Mesodermal cell (in vitro differentiated cells): ENCODE measurements around the gene DTWD1.
"Not testable (repeated sequence)": the region's sequence is repeated elsewhere in the genome, so short reads cannot be mapped to it uniquely, and the experiment has no call there.

Source experiments
- H3K27ac ChIP-seq: 2 replicates; pipeline ENCODE4 v1.7.0; 2013; ENCODE audit warnings: mild to moderate bottlenecking, low read depth, low read length, moderate library complexity; ENCODE audit not compliant: severe bottlenecking
- H3K36me3 ChIP-seq: 2 replicates; pipeline ENCODE4 v1.7.1; 2013; ENCODE audit warnings: mild to moderate bottlenecking, low read length, moderate library complexity; ENCODE audit not compliant: control insufficient read depth, insufficient read depth
- H3K4me1 ChIP-seq: one replicate; pipeline ENCODE4 v1.7.1; 2013; ENCODE audit warnings: mild to moderate bottlenecking, low read length; ENCODE audit not compliant: insufficient read depth, control insufficient read depth, poor library complexity, severe bottlenecking
- H3K4me3 ChIP-seq: 2 replicates; pipeline ENCODE4 v1.7.0; 2013; ENCODE audit warnings: low read length, control low read depth, mild to moderate bottlenecking; ENCODE audit not compliant: insufficient read depth, poor library complexity, severe bottlenecking; ENCODE audit errors: extremely low read depth
- H3K9me3 ChIP-seq: 2 replicates; pipeline ENCODE4 v1.7.1; 2013; ENCODE audit warnings: mild to moderate bottlenecking, low read length, moderate library complexity; ENCODE audit not compliant: control insufficient read depth
- WGBS, 2 experiments: methylation state at CpG; one replicate each; pipeline ENCODE4 v1.1.5; 2013; ENCODE audit warnings: missing lambda C conversion rate in 2 of 2; ENCODE audit not compliant: insufficient coverage in 2 of 2; 5-methylcytosine and 5-hydroxymethylcytosine counted together

Gene DTWD1

DNA sequence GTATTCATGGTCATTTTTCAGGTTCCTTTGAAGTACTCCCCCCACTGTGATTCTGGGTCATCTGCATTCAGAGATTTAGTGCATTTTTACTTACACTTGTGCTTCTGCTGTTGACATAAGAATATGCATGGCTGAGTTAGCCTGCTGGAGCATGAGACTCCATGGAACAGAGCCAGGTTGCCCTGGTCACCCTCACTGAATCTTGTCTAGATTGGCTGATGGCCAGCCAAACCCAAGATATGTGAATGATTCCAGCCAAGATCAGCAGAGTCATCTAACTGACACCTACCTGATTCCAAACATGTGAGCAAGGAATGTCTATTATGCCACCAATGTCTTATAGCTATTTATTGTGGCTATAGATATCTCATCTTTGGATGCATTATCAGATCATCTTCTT, 25.1 kb downstream of the DTWD1 start:
- Histone ChIP-seq H3K27ac (no peak overlapping the region), H3K4me1 (no peaks in the 10 kb centered on the region), H3K4me3 (no peak overlapping the region), H3K9me3 (peaks cover 4% of the 10 kb centered on the region), H3K36me3 (peaks cover 7% of the 10 kb centered on the region)

DNA sequence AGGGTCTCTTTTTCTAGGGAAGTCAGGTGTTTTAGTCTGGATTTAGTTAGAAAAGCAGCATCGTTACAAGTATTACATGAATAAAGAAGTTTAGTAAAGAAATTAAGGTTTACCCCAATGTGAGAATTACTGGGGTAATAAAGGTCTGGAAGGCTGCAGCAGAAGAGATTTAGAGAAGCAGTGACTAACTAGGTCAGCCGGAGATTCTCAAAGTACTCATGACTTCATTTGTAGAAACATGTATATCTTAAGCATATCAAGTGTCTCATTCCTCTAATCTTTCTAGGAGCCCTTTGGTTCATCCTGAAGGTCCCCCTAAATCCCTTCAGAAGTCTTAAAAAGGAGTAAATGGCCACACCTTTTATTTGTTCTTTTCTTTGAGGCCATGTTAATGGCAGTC, 26.0 kb downstream of the DTWD1 start:
- WGBS, 2 experiments: 100% methylated on average over 1 of the region's 2 CpGs
- Histone ChIP-seq H3K9me3 (peaks cover 4% of the 10 kb centered on the region), H3K4me3 (no peak overlapping the region), H3K4me1 (no peaks in the 10 kb centered on the region), H3K27ac (no peak overlapping the region), H3K36me3 (peaks cover 7% of the 10 kb centered on the region)

DNA sequence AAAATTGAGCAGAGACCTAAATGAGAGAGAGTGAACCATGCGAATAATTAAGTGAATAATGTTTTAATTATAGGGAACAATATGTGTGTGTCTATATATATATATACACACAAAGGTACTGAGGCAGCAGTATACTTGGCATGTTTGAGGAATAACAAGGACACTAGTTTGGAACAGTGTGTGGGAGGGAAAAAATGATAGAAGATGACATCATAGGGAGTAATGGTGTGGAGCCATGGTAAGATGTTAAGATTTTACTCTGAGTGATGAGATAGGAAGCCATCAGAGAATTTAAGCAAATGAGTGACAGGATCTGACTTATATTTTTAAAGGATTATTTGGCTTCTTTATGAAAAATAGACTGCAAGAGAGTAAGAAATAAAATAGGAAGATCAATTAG, 29.1 kb downstream of the DTWD1 start:
- no peak overlapping the region for H3K4me3 ChIP-seq
- no peaks in the 10 kb centered on the region for H3K4me1 ChIP-seq
- no CpG with 5 or more reads among the region's 1 CpG for WGBS, 2 experiments
- peaks cover 3% of the 10 kb centered on the region for H3K36me3 ChIP-seq
- no peak overlapping the region for H3K27ac ChIP-seq
- peaks cover 26% of the 10 kb centered on the region for H3K9me3 ChIP-seq

DNA sequence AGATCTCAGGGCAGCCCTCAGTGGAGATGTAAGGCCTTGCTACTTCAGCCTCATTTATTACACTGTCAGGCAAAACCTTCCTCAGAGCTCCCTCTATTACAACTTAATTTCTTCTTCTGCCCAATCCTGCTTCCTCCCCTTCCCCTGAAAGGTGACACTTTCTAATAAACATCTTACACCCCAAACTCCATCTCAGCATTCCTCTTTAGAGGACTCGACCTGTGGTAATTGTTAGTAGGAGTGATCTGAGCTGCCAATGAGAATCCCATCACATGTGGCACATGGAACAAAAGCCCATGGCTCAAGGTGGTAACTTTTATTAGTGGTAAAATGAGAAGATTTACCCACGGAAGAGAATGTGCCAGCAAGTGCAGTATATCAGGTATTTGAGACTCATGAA, 29.8 kb downstream of the DTWD1 start:
- 80 to 93% methylated on average over 1 of the region's 2 CpGs for WGBS, 2 experiments
- Histone ChIP-seq H3K4me3 (no peak overlapping the region), H3K4me1 (no peaks in the 10 kb centered on the region), H3K9me3 (peaks cover 26% of the 10 kb centered on the region), H3K27ac (no peak overlapping the region), H3K36me3 (peaks cover 3% of the 10 kb centered on the region)

DNA sequence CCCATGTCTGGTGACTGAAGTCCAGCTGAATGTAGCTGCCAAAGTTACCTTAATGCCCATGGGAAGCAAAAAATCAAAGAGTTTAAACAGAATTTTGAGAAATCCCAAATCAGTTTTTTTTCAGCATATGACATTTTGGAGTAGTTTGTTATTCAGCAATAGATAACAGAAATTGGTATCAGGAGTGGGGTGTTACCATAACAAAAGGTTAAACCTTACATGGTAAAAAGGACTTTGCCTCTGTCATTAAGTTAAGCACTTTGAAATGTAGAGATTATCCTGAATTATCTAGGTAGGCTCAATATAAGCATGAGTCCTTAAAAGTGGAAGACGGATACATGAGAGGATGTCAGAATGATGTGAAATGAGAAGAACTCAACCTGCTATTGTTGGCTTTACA, 32.1 kb downstream of the DTWD1 start:
- Histone ChIP-seq H3K9me3 (peaks cover 26% of the 10 kb centered on the region), H3K36me3 (no peaks in the 10 kb centered on the region), H3K27ac (no peak overlapping the region), H3K4me3 (no peak overlapping the region), H3K4me1 (no peaks in the 10 kb centered on the region)
- 95 to 100% methylated on average over 1 of the region's 1 CpG for WGBS, 2 experiments

DNA sequence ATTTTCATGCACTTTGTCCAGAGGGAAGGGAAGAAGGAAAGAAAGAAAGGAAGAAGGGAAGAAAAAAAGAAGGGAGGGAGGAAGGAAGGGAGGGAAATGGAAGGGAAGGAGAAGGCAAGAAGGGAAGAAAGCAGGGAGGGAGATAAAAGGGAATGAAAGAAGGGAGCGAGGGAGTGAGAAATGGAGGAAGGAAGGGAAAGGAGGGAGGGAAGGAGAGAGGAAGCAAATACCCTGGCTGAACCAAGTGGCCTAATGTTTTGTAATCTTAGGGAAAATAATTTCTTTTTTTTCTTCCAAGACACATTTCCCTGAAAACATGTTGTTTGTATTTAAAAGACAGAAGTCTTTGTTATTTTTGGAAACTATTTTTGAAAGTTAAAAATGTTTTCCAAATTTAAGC, 35.9 kb downstream of the DTWD1 start:
- Histone ChIP-seq H3K4me1 (no peaks in the 10 kb centered on the region), H3K9me3 (peaks cover 22% of the 10 kb centered on the region), H3K36me3 (no peaks in the 10 kb centered on the region), H3K4me3 (no peak overlapping the region), H3K27ac (no peak overlapping the region)
- WGBS, 2 experiments: 91 to 94% methylated on average over 1 of the region's 1 CpG

DNA sequence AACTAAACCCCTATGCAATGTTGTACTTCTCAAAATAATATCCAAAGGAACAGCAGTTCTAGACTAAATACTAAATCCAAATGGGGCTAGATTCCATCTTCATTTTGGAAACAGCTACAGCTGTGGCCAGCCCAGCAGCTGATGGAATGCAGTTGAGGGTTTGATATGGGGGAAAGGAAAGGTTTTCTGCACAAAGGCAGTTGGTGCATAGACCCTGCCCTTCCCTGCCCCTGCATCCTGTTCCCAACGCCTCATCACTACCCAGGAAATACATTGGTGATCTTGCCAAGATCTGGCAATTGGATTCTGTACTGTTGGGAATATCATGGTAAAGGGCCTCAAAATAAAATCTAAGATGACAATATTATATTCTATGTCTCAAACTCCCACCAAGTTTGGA, 43.9 kb downstream of the DTWD1 start:
- H3K4me1 ChIP-seq: no peaks in the 10 kb centered on the region
- no CpG with 5 or more reads among the region's 1 CpG for WGBS, 2 experiments
- no peaks in the 10 kb centered on the region for H3K9me3 ChIP-seq
- H3K4me3 ChIP-seq: no peak overlapping the region
- H3K27ac ChIP-seq: no peak overlapping the region
- H3K36me3 ChIP-seq: no peaks in the 10 kb centered on the region

DNA sequence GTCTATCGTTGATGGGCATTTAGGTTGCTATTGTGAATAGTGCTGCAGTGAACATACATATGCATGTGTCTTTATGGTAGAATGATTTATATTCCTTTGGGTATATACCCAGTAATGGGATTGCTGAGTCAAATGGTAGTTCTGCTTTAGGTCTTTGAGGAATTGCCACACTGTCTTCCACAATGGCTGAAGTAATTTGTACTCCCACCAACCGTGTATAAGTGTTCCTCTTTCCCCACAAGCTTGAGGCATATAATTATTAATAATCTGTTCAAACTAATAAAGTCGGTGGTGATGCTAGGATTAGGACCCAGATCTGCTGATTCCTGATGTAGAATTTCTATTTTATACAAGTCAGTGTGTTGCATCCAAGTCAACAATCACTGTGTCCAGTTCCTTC, 45.6 kb downstream of the DTWD1 start:
- H3K4me1 ChIP-seq, H3K4me3 ChIP-seq, H3K27ac ChIP-seq, H3K36me3 ChIP-seq, H3K9me3 ChIP-seq: not testable (repeated sequence)
- WGBS, 2 experiments: 86 to 100% methylated on average over 1 of the region's 3 CpGs

DNA sequence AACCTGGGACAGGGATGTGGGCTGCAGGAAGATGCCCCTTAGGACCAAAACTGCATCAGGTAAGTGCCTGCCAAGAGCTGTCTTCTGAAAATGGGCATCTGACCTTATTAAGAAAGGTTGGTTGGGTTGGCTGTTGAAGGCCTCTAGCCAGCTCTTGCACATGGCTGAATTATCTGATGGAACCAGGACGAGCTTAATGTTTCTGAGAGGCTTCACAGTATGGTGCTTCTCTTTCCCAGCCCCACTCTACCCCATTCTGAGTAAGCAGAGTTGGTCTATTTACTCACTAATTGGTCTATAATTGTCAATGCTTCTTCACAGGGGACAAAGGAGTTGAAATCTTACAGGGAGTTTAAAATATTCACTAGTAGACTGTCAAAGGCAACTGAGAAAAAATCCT, 48.4 kb downstream of the DTWD1 start:
- 29% methylated on average over 1 of the region's 1 CpG; no CpG with 5 or more reads in 1 of the 2 experiments for WGBS, 2 experiments
- H3K27ac ChIP-seq: no peak overlapping the region
- H3K4me1 ChIP-seq: peaks cover under 1% of the 10 kb centered on the region
- H3K9me3 ChIP-seq: no peaks in the 10 kb centered on the region
- H3K36me3 ChIP-seq: no peaks in the 10 kb centered on the region
- H3K4me3 ChIP-seq: no peak overlapping the region

DNA sequence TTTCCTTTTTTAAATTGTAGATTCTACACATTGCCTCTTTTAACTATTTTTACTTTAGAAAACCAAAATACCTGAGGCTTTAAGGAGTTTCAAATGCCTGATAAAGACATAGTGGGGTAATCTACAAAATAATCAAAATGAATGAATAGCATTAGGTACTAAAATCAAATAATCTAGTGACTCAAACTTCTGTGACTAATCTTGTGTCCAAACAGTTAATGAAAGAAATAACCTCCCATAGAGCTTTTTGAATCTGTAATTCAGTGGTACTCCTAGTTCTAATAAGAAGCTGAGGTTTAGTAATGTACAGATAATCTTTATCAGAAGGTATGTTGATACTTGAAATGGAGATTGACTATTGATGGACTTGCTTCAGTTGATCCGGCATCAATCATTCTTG, 53.0 kb downstream of the DTWD1 start:
- Histone ChIP-seq H3K4me3 (no peak overlapping the region), H3K27ac (no peak overlapping the region), H3K36me3 (no peaks in the 10 kb centered on the region), H3K4me1 (peaks cover 11% of the 10 kb centered on the region), H3K9me3 (no peaks in the 10 kb centered on the region)
- WGBS, 2 experiments: 100% methylated on average over 1 of the region's 1 CpG; no CpG with 5 or more reads in 1 of the 2 experiments

DNA sequence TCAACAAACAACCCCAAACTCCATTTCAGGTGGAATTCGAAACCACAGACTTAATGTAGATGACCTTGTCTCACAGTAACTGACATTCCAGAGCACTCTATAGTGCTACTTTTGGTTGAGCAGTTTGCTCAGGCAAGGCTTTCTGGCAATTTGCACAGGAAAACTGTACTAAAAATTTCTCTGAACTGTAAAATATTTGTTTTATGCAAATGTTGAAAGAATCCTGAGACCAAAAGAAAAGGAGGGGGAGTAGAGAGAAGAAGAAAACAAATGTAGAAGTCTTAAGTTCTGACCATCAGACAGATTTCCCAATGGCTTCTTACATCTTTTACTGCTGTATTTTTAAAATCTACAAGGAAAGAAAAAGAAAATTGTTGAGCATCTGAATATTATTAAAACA, 53.5 kb downstream of the DTWD1 start:
- WGBS, 2 experiments: 100% methylated on average over 1 of the region's 1 CpG
- Histone ChIP-seq H3K36me3 (no peaks in the 10 kb centered on the region), H3K9me3 (no peaks in the 10 kb centered on the region), H3K4me1 (peaks cover 11% of the 10 kb centered on the region), H3K4me3 (no peak overlapping the region), H3K27ac (no peak overlapping the region)

DNA sequence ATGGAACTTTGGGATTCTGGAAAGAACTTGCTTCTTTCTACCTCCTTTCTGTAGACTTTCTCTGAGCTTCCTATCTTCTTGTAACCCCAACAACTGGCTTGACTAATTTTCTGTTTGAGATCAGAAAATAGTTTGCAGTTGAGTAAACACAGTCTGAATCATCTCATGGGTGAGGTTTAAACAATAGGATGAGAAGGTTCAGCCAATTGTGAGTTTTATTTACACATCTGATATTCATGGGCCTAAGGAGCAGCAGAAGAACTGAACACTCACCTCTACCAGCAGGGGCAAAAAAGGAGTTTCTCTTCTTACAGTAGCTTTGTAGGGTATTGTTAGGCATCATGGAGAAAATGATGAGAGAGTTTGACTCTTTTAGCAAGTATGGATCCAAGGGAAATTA, 54.2 kb downstream of the DTWD1 start:
- no peaks in the 10 kb centered on the region for H3K36me3 ChIP-seq
- H3K9me3 ChIP-seq: no peaks in the 10 kb centered on the region
- no peak overlapping the region for H3K4me3 ChIP-seq
- no peak overlapping the region for H3K27ac ChIP-seq
- H3K4me1 ChIP-seq: peaks cover 11% of the 10 kb centered on the region
